Stimulated activated CD8-positive, alpha-beta memory T cell treated with anti-CD3 and anti-CD28 coated beads, Interleukin-4, amount 100 ng/mL, for 48 hours (primary cell): ENCODE measurements around the gene PGD.
"Not testable (repeated sequence)": the region's sequence is repeated elsewhere in the genome, so short reads cannot be mapped to it uniquely, and the experiment has no call there.

Experiments used
- DNase-seq: peaks from one replicate; pipeline ENCODE4 v3.0.0-alpha.2; 2020

Gene PGD

GRCh38 chr1:10399444-10399941 lies 629 bp downstream of the PGD start:
- peak; percentile 43 for DNase-seq

DNA sequence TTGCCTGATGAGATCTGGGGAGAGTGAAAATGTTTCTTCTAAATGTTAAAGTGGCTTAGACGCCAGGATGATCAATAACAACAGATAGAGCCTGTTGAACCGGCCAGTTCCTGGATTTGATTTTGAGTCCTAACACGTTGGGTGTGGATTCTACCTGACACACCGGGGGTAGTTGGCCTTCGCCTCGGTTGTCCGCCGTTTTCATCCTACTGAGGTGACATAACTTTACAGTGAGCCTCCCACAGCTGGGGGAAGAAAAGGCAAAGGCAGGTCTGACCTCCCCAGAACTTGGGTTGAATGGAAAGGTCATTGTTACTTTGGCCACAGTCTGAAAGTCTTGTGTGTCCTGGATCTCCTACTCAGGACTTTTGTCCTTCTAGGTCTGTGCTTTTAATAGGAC lies 1.1 kb downstream of the PGD start:
- no peak for DNase-seq

DNA sequence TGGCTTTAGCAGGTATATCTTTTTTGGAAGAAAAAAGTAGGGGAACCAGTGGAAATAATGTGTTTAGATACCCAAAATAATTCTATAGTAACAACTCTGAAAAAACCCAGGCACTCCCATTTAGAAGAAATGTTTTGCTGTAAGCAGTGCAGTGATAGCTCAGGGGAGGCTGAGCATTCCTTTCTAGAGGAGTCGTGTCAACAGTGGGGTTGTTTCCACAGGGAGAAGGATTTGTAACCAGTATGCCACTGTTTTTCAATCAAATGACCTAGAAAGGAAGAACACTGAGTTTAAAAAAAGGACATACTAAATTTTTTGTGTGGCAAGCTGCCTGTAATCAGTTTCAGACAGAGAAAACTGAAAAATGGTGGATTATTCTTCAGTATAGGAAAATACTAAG lies 2.4 kb downstream of the PGD start:
- DNase-seq = no peak

DNA sequence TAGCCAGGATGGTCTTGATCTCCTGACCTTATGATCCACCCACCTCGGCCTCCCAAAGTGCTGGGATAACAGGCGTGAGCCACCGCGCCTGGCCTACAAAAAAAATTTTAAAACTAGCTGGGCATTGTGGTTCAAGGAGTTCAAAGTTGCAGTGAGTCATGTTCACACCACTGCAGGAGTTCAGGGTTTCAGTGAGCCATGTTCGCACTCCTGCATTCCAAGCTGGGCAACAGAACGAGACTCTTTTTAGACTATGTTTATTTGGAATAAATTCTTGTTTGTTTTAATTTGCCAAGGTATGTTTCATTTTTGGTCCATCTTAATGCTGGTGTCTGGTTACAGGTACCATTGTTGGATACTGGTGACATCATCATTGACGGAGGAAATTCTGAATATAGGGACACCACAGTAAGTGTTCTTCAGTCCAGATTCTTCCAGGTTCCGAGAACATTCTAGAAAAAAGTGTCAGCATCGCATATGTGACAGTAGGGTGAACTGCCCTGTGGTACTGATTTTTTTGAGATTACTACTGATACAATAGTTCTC lies 3.9 kb downstream of the PGD start:
- no peak for DNase-seq

DNA sequence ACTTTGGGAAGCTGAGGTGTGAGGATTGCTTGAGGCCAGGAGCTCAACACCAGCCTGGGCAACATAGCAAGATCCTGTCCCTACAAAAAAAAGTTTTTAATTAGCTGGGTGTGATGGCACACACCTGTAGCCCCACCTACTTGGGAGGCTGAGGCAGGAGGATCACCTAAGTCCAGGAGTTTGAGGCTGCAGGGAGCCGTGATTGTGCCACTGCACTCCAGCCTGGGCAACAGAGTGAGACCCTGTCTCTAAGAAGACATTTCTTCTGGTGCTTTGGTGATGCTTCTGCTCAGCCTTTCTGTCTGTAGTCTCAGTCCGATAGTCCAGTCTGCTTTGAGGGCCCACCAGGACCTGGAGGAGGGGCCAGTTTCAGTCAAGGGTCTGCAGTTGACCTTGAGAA lies 8.3 kb downstream of the PGD start:
- no peak for DNase-seq

GRCh38 chr1:10415211-10415930 lies 16.5 kb downstream of the PGD start:
- no peak for DNase-seq

- DNase-seq = not testable (repeated sequence)
Observed at GRCh38 chr1:10415967-10416366, 17.1 kb downstream of the PGD start.

DNA sequence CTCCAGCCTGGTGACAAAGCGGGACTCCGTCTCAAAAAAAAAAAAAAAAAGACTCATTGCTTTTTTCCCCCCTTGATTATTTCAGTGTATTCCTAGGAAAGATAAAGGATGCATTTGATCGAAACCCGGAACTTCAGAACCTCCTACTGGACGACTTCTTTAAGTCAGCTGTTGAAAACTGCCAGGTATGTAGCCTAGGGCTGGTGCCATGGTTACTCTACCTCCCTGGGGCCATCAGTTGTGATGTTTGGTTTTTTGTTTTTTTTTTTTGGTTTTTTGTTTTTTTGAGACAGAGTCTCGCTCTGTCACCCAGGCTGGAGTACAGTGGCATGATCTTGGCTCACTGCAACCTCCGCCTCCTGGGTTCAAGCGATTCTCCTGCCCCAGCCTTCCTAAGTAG lies 19.9 kb downstream of the PGD start:
- DNase-seq = not testable (repeated sequence)

DNA sequence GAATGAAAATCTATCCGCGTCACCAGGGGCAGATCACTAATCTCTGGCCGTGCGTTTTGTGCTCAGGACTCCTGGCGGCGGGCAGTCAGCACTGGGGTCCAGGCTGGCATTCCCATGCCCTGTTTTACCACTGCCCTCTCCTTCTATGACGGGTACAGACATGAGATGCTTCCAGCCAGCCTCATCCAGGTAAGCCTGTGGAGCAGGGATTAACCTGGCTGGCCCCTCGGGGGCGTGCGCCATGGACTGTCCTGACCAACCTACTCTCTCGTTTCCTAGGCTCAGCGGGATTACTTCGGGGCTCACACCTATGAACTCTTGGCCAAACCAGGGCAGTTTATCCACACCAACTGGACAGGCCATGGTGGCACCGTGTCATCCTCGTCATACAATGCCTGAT lies 20.5 kb downstream of the PGD start:
- no peak for DNase-seq

DNA sequence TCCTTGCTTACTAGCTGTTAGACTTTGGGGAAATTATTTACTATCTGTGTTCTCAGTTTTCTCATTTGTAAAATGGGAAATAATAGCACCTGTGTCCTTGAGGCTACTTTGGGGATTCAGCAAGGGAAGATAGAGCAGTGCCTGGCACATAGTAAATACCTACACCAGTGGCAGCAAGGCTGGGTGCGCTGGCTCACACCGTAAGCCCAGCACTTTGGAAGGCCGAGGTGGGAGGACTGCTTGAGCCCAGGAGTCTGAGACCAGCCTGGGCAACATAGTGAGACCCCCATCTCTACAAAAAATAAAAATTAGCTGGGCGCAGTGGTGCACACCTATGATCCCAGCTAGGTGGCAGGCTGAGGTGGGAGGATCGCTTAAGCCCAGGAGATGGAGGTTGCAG lies 22.8 kb downstream of the PGD start:
- no peak for DNase-seq

DNA sequence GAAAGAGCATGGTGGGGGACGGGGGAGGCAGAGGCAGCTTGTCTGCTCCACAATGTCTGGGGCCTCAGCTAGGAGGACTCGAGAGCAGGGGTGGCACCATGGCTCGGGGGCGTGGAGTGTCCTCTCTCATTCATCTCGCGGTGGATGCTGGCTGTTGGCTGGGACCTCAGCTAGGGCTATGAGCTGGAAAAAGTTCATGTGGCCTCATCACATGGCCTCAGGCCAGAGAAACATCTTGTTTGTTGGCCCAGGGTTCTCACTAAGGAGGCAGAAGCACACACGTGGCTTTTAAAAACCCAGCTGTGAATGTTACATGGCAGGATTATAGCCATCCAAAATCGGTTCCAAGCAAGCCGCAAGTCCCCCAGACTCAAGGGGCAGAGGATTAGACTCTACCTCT lies 25.2 kb downstream of the PGD start:
- DNase-seq = no peak

DNA sequence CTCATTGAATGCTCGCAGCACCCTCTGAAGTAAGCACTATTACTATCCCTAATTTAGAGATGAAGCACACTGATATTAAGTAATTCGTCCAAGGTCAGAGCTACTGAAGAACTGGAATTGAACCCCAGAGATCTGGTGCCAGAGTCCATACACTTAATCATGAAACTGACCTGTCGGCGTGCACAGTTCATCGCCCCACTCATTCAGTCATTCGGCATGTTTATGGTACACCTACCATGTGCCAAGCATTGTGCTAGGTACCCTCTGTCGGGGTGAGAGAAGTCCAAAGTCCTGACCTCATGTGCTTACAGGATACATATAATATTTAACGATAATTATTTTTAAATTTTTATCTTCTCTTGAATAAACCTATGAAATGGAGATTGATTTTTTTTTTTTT lies 25.8 kb downstream of the PGD start:
- DNase-seq = no peak

- DNase-seq = not testable (repeated sequence)
Observed at GRCh38 chr1:10425826-10426534, 27.1 kb downstream of the PGD start.

GRCh38 chr1:10426535-10426848 lies 27.6 kb downstream of the PGD start:
- not testable (repeated sequence) for DNase-seq

- DNase-seq = no peak
Observed at GRCh38 chr1:10428984-10429383, 30.1 kb downstream of the PGD start.

DNA sequence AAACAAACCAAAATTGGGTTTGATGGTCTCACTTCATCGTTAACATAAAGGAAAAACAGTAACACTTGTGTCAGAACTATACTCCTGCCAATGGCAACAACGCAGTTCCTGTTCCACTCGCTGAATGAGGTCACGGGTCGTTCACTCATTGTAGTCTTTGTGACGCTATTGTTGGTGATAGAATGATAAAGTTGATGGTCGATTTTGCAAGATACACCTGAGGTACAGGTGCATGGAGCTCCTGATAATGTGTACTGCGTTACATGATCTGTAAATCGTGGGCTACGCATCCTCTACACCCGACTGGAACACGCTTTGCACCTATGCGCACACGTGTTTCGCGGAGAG lies 31.0 kb downstream of the PGD start:
- peak; percentile 34 for DNase-seq

GRCh38 chr1:10430216-10431069 lies 31.6 kb downstream of the PGD start, which contains the start of gene CENPS:
TSS of gene CENPS (plus strand) at chr1:10430433. CDS start at chr1:10430518, 85 bp downstream.
- DNase-seq = peak; percentile 97

DNA sequence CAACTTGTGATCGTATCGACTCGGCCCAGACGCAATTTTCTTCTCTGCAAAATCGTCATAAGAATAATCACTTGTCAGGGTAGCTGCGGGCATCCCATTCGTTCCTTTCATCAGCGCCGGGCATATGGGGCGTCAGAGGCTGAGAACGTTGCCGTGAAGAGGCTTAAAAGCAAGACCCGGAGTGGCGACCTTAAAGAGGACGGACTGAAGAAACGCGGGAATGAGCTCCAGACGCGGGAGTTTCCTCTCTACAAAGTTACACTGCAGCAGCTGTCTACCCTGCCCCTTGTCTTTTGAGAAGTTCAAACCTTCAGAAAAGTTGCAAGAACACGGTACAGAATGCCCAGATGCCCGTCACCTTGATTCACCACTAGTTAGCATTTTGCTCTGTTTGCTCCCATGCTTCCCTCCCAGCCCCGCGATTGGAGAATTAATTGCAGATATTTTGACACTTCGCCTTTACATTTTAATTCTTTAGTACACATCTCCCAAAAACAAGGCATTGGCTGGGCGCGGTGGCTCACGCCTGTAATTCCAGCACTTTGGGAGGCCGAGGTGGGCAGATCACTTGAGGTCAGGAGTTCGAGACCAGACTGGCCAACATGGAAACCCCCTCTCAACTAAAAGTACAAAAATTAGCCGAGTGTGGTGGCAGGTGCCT lies 32.3 kb downstream of the PGD start:
- peak; percentile 49 for DNase-seq

- no peak for DNase-seq
Observed at GRCh38 chr1:10432910-10433700, 34.2 kb downstream of the PGD start.

GRCh38 chr1:10433790-10434189 lies 34.9 kb downstream of the PGD start:
- no peak for DNase-seq

GRCh38 chr1:10434590-10434989 lies 35.7 kb downstream of the PGD start:
- no peak for DNase-seq

DNA sequence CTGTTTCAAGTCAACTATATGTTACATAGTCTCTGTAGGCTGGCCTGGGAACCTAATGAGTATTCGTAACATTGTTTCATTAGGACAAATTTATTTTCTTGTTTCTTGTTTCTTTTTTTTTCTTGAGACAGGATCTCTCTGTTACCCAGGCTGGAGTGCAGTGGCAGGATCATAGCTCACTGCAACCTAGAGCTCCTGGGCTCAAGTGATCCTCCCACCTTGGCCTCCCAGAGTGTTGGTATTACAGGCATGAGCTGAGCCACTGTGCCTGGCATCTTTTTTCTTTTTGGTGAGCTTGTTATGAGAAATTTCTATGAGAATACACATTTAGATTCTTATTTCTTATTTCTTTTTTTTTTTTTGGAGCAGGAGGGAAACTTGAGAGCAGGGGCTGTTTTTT lies 38.2 kb downstream of the PGD start:
- DNase-seq = no peak
